ENCODE results near the gene SPOP. TPM values are rescaled to one million over a fixed set of nuclear protein-coding genes. Genes with fewer than 3 reads are reported as not detected.

Gene SPOP
- polyA plus RNA-seq, 3 donors, result 23.1 to 36.8 (median 23.4) TPM

GRCh38 chr17:49631496-49631895, 46.4 kb downstream of the SPOP start:
- WGBS, 3 donors, result 95 to 100% (median 97%) methylated on average over 1 of the region's 1 CpG

DNA sequence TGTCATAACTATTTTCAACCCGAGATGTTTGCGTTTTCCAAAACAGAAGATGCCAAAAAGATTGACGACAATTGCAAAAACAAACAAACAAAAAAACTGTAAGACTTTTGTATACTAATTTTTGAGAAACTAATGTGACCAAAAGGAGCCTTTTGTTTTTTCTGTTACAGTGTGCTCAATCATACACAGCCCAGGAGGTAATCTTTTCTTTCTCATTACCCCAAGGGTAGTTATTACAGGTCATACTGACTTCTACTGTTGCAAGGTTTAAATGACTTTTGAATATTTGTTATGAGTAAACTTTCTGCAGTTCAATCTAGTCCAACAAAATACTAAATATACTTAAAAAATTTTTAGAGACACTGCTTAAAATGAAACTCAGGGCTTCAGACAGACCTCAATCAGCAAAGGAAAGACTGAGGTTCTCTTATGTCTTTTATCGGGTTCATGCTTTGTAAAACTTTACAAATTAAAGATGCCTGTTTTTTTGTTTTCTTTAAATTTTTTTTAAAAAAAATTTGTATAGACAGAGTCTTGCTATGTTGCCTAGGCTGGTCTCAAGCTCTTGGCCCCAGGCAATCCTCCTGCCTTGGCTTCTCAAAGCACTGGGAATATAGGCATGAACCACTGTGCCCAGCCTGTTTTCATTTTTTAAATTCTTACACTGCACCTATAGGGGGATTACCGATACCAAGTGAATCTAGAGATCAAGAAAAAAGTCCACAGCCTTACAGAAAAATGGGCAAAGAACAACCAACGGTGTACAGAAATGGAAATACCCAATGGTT, 47.6 kb downstream of the SPOP start:
- no peak overlapping the region for H3K27ac ChIP-seq (ENCODE audit: low read depth, low read length)
- WGBS, 3 donors, result 78 to 86% (median 81%) methylated on average over 6 of the region's 6 CpGs

More at GRCh38 chr17:49631496-49631895, 46.4 kb downstream of the SPOP start:
- no peak overlapping the region for H3K27ac ChIP-seq (ENCODE audit: low read depth, low read length)

GRCh38 chr17:49629447-49629846, 48.5 kb downstream of the SPOP start:
- no peak overlapping the region for H3K27ac ChIP-seq (ENCODE audit: low read depth, low read length)

DNA sequence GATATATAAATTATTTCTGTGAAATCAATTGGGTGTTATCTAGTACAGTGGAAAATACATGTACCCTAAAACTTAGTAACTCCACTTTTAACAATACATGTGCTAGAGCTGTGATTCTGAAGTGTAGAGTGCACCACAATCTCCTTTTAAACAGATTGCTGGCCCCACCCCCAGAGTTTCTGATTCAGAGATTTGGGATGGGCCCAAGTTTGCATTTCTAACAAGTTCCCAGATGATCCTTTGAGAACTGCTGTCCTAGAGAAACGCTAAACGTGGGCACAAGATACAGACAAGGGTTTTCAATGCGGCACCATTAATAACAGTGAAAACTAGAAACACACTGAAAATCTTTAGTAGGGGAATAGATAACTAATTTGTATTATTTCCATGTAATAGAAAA, 53.0 kb downstream of the SPOP start:
- H3K27ac ChIP-seq (ENCODE audit: low read depth, low read length), result no peak overlapping the region
- WGBS, 3 donors, result 68 to 83% (median 78%) methylated on average over 3 of the region's 3 CpGs

GRCh38 chr17:49621946-49622529, 55.9 kb downstream of the SPOP start:
- WGBS, 3 donors, result 55 to 73% (median 64%) methylated on average over 2 of the region's 2 CpGs
- H3K27ac ChIP-seq (ENCODE audit: low read depth, low read length), result no peak overlapping the region

- H3K27ac ChIP-seq (ENCODE audit: low read depth, low read length), result no peak overlapping the region
Measured at GRCh38 chr17:49621420-49621819, 56.5 kb downstream of the SPOP start.

DNA sequence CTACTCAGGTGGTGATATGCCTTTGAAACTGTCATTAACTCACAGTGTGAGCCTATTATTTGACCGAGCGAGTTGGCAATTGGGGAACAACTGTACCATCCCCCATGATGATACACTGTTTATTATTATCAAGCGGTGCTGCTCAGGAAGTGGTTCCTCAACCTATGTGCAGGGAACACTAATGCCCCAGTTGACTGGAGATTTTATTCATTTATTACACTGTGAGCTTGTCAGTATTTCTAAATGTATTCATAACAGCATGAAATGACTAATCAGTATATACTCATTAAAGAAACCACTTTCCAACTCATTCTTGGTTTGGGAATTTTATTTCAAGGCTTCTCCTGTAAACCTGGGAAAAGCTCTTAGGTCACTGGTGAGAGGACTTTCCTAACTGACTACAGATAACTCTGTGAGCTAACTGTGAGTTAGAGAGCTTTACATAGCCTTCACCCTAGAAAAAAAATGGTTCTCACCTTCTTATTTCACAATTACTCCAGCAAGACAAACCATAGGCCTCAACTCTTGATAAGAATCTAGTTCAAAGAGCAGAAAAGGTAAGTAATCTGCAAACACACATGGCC, 59.8 kb downstream of the SPOP start:
- no peak overlapping the region for H3K27ac ChIP-seq (ENCODE audit: low read depth, low read length)
- WGBS, 3 donors, result 70 to 83% (median 75%) methylated on average over 3 of the region's 3 CpGs

GRCh38 chr17:49616601-49617131, 61.2 kb downstream of the SPOP start:
- H3K27ac ChIP-seq (ENCODE audit: low read depth, low read length), result no peak overlapping the region
- WGBS, 3 donors, result 31 to 35% (median 34%) methylated on average over 10 of the region's 10 CpGs

DNA sequence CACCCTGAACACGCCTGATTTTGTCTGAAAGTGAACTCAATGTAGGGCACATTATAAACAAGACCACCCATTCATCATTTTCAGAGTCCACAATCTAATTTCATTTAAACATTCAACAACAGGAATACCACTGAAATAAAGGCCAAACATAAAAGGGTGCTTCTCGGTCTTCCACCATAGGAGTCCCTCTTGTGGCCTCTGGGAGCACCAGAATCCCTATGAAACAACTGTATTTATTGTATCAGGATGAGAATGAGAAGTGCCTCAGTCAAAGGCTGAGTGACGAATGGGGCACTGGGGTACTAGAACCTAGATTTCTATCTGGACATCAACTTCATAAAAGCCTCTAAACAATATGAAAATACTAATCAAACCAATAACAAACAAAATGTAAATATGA, 61.8 kb downstream of the SPOP start:
- H3K27ac ChIP-seq (ENCODE audit: low read depth, low read length), result no peak overlapping the region
- 59 to 77% (median 72%) methylated on average over 3 of the region's 3 CpGs for WGBS, 3 donors

DNA sequence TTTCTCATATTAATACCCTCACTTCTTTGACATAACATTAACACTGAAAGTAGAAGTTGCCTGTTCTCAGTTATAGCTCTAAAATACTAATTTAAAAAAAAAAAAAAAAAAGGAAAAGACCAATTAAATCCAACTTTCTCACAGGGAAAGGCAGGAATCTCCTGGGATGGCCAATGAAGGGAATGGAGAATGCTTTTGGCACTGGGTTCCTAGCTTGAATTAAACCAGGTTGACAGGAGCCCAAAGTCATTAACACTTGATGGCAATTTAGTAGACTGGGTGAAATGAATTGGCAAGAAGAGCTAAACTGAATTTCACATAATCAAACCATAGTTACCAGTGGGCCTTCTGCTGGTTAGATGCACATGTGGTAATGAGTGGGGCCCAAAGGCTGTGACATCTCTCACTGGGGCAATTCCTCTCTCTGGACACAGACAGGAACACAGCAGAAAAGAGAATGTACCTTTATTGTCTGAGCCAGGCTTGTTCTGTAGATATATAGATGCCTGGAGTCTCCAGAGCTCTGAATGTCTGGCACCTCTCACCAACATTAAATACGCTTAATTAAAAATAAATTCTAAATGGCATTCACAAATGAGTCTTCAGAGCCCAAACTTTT, 64.6 kb downstream of the SPOP start:
- 97 to 100% (median 100%) methylated on average over 1 of the region's 1 CpG for WGBS, 3 donors
- H3K27ac ChIP-seq (ENCODE audit: low read depth, low read length), result no peak overlapping the region

GRCh38 chr17:49612726-49613125, 65.2 kb downstream of the SPOP start:
- no peak overlapping the region for H3K27ac ChIP-seq (ENCODE audit: low read depth, low read length)
- WGBS, 3 donors, result 66 to 80% (median 68%) methylated on average over 1 of the region's 1 CpG

GRCh38 chr17:49610883-49611584, 66.9 kb downstream of the SPOP start:
- no peak overlapping the region for H3K27ac ChIP-seq (ENCODE audit: low read depth, low read length)
- 27 to 65% (median 61%) methylated on average over 5 of the region's 5 CpGs for WGBS, 3 donors

- WGBS, 3 donors, result 88 to 93% (median 90%) methylated on average over 7 of the region's 7 CpGs
- H3K27ac ChIP-seq (ENCODE audit: low read depth, low read length), result no peak overlapping the region
Measured at GRCh38 chr17:49604314-49604869, 73.5 kb downstream of the SPOP start.

DNA sequence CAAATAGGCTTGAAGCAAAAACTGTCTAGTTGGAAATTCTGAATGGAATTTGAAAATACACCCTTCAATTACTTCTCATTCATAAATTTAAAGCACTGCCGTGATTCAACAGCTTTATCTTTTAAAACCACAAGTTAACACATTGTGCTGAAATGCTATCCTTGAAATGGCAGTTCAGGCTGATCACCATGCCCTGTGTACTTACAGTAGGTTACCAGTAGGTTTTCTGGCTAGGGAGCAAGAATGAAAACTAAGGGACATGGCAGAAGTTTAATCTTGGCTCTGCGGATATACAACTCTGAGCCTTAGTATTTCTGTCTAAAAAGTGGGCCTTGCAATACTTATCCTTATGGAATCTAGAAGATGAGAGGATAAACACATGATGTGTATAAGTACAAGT, 74.2 kb downstream of the SPOP start:
- WGBS, 3 donors, result 64 to 65% (median 64%) methylated on average over 2 of the region's 2 CpGs
- no peak overlapping the region for H3K27ac ChIP-seq (ENCODE audit: low read depth, low read length)

GRCh38 chr17:49603238-49603637, 74.7 kb downstream of the SPOP start:
- WGBS, 3 donors, result 46 to 59% (median 52%) methylated on average over 3 of the region's 3 CpGs
- H3K27ac ChIP-seq (ENCODE audit: low read depth, low read length), result no peak overlapping the region

DNA sequence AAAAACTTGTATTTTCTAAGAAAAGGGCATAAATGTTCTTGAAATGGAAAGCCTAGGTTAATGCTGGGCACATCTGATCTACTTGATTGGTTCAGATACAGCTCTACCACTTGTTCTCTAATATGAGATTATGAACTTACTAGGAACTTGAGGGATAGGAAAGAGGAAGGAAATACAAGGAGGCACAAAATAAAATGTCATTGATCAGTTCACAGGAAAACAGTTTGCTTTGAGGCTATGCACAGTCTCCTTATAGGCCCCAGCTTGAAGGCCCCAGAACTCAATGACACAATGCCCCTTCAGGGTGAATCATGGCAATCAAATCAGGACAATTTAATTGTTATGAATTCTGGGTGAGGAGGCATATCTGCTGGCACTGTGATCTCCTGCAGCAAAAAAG, 75.1 kb downstream of the SPOP start:
- H3K27ac ChIP-seq (ENCODE audit: low read depth, low read length), result no peak overlapping the region

DNA sequence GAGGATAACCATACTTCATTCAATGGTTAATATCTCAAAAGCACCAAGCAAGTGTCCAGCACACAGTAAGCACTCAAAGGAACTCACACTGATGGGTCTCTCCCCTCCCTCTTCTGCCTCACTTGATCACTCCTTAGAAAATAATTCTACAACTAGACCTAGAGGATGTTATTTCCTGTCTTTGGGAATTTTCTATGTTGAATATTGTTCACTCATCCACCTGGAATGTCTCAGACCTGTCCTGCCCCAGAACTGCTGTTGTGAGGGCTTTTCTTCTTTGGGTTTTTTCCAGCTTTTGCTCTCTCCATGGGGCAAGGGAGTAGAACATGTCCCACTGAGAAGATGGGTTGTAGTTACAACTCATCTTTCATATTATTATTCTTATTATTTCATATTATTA, 76.9 kb downstream of the SPOP start:
- no peak overlapping the region for H3K27ac ChIP-seq (ENCODE audit: low read depth, low read length)

GRCh38 chr17:49598918-49599317, 79.0 kb downstream of the SPOP start:
- 93 to 95% (median 93%) methylated on average over 3 of the region's 3 CpGs for WGBS, 3 donors
- H3K27ac ChIP-seq (ENCODE audit: low read depth, low read length), result no peak overlapping the region
